ENCODE data around the gene TGFB1.

- TF ChIP-seq POLR2AphosphoS5 (IDR thresholded peaks at IDR 0.05) (no peak), CTCF (IDR thresholded peaks at IDR 0.05) (no peak), EP300 (IDR thresholded peaks at IDR 0.05) (no peak), POLR2A (IDR thresholded peaks at IDR 0.05) (no peak)
Observed at GRCh38 chr19:41296433-41296871, 57.3 kb downstream of the TGFB1 start.
